CD4-positive, alpha-beta T cell treated with Interferon alpha-2 for 1 hour (primary cell): ENCODE results near the gene NET1.
"Not testable (repeated sequence)": the region's sequence is repeated elsewhere in the genome, so short reads cannot be mapped to it uniquely, and the experiment has no call there.

Experiments used
- DNase-seq, 2 donors: peaks; one replicate each; pipeline ENCODE4 v3.0.0-alpha.2; 2020 to 2022

NET1 gene

DNA sequence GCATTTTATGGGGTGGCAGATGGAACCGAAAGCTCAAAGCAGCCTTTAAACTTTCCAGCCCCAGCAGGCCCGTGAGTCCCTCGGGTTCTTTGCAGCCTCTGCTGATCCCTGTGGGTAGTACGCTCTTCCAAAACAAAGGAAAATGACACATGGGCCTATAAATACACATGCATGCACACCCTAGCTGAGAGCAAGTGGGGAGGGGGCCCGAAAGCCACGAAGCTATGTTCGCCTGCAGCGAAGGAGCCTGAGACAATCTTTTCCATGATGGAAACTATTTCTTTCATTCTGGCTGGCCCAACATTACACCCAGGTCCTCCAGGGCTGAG is 54.8 kb downstream of the NET1 start:
- DNase-seq, result no peak

DNA sequence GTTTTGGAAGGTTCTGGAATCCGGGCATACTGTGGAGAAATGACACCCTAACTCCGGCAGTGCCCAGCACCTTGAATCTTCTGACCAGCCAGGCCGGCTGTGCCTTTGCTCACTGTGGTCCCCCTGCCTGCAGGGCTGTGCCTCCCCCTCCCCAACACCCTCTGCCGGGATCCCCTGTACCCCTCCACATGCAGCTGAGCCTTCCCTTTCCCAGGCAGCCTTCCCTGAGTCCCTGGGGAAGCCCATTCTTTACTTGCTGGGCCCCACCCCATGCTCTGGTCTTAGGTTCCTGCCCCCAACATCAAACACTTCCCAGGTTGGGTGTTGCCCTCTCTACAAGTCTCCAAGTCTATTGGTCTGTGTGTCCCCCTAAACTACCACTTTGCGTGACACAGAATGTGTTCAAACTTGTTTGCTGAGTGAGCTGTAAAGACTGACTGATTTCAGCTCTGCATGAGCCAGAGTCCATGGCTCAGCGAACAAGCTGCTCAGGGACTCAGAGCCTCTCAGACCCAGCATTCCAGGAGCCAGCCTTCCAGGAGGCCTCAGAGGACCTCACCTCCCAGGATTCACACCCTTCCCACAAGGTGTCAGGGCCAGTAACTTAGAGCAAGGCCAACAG is 55.4 kb downstream of the NET1 start:
- DNase-seq, result no peak

DNA sequence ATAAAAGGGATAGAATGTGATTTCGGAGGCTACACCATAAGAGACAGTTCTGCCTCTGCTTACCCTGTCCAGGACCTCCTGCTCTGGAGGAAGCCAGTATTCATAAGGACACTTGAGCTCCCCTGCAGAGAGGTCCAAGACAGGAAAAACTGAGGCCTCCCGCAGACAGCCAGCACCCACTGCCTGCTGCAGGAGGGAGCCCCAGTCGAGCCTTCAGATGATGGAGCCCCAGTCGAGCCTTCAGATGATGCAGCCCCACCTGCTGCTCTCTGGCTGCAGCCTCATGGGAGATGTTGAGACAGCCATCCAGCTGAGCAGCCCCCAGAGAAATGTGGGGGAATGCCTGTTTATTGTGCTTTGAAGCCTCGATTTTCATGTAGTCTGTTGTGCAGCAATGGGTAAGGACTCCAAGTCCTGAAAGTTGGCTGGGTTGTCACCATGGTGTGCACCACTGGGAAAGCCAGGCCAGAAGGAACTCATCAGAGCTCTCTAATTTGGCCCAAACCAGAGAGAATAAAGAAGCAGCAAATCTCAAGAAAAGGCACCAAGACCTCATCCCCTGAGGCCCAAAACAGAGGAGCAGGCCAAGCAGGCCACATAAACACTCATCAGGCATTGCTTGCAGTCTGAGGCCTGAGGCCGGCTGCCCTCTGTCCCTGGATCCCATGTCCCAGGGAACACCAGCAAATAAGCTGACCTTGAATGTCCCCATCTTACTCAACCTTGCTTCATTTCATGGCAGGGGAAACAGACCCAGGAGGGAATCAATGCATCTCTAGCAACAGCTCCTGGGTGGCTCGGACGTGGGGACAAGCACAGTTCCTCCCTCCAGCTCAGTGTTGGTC is 56.1 kb downstream of the NET1 start:
- DNase-seq, result no peak

- DNase-seq, result no peak
Measured at GRCh38 chr10:5469353-5470061, 57.1 kb downstream of the NET1 start.

GRCh38 chr10:5470062-5470751 is 57.9 kb downstream of the NET1 start:
- DNase-seq, result no peak

DNA sequence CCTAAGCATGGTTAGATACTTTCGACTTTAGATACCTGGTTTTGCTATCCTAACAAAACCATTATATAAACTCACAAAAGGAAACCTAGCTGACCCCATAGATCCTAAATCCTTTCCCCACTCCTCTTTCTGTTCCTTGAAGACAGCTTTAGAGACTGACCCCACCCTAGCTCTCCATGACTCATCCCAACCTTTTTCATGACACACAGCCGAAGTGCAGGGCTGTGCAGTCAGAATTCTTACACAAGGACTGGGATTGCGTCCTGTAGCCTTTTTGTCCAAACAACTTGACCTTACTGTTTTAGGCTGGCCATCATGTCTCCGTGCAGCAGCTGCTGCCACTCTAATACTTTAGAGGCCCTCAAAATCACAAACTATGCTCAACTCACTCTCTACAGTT is 62.3 kb downstream of the NET1 start:
- DNase-seq, result not testable (repeated sequence)

DNA sequence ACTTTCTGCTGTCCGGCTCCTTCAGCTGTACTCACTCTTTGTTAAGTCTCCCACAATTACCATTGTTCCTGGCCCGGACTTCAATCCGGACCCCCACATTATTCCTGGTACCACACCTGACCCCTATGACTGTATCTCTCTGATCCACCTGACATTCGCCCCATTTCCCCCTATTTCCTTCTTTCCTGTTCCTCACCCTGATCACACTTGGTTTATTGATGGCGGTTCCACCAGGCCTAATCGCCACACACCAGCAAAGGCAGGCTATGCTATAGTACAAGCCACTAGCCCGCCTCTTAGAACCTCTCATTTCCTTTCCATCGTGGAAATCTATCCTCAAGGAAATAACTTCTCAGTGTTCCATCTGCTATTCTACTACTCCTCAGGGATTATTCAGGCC is 62.7 kb downstream of the NET1 start:
- DNase-seq, result not testable (repeated sequence)

DNA sequence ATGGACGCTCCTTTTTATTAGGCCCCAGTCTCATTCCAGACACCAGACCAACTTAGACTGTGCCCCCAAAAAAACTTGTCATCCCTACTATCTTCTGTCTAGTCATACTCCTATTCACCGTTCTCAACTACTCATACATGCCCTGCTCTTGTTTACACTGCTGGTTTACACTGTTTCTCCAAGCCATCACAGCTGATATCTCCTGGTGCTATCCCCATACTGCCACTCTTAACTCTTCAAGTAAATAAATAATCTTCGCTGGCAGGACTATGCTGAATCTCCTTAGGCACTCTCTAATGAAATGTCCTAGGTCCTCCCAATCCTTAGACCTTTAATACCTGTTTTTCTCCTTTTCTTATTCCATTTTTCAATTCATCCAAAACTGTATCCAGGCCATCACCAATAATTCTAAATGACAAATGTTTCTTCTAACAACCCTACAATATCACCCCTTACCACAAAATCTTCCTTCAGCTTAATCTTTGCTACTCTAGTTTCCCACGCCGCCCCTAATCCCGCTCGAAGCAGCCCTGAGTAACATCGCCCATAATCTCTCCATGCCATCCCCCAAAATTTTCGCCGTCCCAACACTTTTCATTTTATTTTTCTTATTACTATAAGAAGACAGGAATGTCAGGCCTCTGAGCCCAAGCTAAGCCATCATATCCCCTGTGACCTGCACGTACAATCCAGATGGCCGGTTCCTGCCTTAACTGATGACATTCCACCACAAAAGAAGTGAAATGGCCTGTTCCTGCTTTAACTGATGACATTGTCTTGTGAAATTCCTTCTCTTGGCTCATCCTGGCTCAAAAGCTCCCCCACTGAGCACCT is 63.8 kb downstream of the NET1 start:
- DNase-seq, result not testable (repeated sequence)

DNA sequence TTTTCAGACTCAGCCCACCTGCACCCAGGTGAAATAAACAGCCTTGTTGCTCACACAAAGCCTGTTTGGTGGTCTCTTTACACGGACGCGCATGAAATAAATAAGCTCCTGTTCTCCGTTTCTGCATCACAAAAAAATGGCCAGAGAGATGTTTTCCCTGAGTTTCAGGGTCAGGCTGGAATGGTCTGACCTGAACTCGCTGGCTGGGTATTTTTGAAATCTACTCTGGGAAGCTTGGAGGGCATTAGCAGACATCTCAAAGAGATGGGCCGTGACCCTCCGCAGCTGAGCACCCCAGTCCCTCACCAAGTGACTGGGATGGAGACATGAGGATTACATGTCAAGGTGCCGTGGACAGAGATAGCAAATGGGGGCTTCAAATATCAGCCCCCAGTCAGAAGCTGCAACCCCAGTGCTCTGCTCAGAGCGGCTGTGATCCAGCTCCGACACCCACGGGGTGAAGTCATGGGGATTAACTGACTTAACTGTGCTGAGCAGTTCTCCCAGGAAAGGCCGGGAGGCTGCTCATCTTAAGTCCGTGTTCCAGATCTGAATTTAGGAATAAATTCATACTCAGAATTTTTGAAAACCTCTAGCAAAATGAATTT is 64.7 kb downstream of the NET1 start:
- no peak for DNase-seq

GRCh38 chr10:5477948-5478693 is 65.8 kb downstream of the NET1 start:
- DNase-seq, result no peak

DNA sequence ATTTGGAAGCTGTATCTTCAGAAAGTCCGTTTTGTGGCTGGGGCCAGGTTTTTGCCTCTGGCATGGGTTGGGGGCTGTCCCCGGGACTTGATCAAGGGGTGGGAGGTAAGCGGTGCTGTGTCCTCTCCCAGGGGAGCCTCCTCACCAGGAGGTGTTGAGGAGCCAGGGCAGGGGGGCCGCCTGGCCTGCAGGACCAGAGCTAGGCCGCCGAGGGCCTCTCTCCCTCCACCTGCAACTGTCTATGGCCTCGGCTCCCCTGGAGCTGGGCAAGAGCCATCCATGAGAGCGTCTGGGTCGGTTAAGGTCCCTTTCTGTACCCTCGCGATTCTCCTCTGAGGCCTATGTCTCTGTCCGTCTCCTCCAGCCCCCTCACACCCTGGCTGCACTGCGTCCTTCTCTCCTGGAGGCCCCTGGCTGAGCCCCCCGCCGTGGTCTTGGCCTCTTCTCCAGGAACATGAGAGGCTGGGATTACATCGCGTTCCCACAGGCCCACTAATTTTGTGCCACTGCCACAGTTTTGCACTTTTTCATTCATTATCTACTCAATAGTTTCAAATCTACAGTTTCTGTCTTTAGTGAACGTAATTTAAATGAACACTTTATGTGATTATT is 66.4 kb downstream of the NET1 start:
- no peak for DNase-seq

- no peak for DNase-seq
Measured at GRCh38 chr10:5479481-5480161, 67.3 kb downstream of the NET1 start.

DNA sequence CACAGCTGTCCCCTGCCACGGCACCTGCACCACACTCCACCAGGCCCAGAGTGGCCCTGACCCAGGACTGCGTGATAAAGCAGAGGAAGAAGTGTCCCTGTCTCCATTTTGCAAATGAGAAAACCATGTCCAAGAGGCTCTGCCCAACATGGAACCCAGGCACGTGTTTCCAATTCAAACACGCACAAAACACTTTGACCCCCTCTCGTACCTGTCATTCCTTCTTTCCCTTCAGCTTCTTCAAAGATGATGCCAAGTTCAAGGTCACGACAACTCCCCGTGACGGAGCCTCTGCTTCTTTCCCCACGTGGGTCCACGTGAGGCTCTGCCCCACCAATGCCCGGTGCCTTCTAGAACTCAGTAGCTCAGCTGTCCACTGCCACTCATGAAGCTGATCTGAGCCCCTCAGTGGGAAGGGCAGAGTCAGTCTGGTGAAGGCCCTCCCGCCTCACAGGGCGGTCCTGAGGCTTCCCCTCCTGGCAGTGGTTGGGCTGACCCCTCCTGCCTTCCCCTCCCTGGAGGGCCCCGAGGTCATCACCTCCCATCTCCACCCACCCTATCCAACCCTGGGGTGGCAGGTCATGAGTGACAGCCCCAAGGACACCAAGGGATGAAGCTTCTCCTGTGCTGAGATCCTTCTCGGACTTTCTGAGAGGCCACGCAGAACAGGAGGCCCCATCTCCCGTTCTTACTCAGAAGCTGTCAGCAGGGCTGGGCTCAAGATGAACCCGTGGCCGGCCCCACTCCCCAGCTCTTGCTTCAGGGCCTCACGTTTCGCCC is 68.0 kb downstream of the NET1 start:
- DNase-seq, result no peak

- DNase-seq, result no peak
Measured at GRCh38 chr10:5481121-5481520, 68.8 kb downstream of the NET1 start.

- no peak for DNase-seq
Measured at GRCh38 chr10:5482016-5482415, 69.7 kb downstream of the NET1 start.

- no peak for DNase-seq
Measured at GRCh38 chr10:5484205-5484604, 71.8 kb downstream of the NET1 start.

DNA sequence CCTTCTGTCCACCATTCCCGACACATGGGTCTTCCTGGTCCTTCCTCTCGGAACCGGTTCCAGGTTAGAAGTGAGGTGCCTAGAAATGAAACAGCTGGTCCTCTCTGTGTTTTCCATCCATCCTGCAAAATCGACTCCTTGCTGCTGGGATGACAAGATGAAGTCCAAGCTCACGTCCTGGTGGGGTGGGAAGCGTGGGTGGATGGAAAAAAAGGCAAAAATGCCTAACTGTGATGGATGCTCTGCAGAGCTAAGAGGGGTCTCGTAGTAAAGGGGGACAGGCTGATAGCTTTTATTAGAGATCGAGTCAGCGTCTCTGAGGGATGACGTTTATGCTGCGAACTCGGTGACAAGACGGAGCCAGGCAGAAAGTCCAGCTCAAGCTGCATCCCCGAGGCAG is 72.9 kb downstream of the NET1 start:
- DNase-seq, result no peak

DNA sequence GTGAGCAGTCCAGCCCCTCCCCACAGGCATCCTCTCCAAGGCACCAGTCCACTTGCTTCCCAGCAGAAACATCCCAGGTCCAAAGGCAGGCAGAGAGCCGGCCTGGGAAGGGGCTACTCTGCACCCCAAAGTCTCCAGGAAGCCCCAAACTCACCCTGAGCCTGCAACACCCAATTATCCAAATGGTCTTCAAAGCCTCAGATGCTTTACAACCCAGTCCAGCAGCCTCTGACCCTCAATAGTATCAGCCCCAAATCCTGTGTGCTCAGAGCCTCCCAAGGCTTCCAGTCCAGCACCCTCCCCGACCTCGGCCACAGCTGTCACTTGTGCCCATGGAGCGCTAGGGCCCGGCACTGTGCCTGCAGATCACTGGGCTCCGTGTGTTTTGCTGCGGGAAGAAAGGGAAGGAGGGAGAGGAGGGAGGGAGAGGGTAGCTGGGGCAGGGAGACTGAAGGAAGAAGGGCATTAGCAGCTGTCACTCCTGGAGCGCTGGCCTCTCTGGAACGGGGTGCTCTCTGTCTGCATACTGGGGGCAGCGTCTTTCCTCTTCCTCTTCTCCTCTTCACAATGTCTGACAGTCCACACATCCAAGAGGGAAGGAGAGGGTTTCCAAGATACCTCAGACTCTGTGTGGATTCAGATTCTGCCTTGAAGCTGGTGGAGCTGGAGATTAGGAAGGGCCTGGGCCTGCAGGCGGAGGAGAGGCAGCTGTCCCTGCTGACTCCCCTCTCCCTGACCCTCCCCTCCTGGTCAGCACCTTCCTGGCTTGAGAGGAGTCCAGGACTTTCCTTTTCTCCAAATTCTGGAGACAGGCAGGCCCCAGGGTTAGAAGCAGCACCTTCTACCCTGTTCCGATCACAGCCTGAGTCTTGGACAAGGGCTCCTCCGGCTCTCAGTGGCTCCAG is 73.8 kb downstream of the NET1 start:
- no peak for DNase-seq
